Measurements from ENCODE around the gene HIBADH.

DNA sequence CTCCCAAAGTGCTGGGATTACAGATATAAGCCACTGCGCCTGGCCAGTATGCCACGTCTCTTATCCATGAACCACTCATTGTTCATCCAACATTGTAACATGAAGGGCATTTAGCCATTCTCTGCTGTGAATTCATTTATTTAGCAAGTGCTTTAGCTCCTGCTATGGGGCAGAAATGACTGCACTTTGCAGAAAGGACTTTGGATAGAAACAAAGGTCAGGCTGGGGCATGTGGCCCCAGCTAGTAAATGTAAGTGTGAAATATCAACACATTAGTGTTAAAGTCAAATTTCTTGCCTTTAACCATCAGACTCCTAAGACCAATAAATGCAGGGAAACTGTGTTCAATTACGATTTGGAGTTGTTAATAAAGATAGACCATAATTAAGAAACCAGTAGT is 49.5 kb upstream of the HIBADH start:
- TF ChIP-seq GATA2 (IDR thresholded peaks at IDR 0.05; ENCODE audit: low read depth, low read length) (no peak), GATA3 (IDR thresholded peaks at IDR 0.05; ENCODE audit: low read depth, low read length) (no peak)
